WERI-Rb-1 (cell line): ENCODE data around the gene NLGN1.

ENCODE experiments used
- DNase-seq: peaks from one replicate; pipeline ENCODE4 v3.0.0-alpha.2; 2020
- H3K27ac ChIP-seq: fragments of 250-450 bp; sonication (Bioruptor Pico); 2 replicates; pipeline ENCODE4 v1.5.1; 2020; ENCODE audit warnings: mild to moderate bottlenecking, moderate library complexity
- H3K27me3 ChIP-seq: fragments of 250-450 bp; sonication (Bioruptor Pico); 2 replicates; pipeline ENCODE4 v1.5.1; 2021; ENCODE audit warnings: mild to moderate bottlenecking, low read depth, moderate library complexity; ENCODE audit not compliant: insufficient read depth, severe bottlenecking
- H3K36me3 ChIP-seq: fragments of 250-450 bp; sonication (Bioruptor Pico); 2 replicates; pipeline ENCODE4 v1.5.1; 2020; ENCODE audit warnings: mild to moderate bottlenecking, moderate library complexity
- H3K4me3 ChIP-seq: 2 replicates; pipeline ENCODE4 v1.5.1; 2011; ENCODE audit warnings: low read depth, mild to moderate bottlenecking, control low read depth, low read length
- H3K9me3 ChIP-seq: fragments of 250-450 bp; sonication (Bioruptor Pico); 2 replicates; pipeline ENCODE4 v1.5.1; 2021; ENCODE audit warnings: mild to moderate bottlenecking, moderate library complexity; ENCODE audit not compliant: severe bottlenecking
- CTCF ChIP-seq: IDR thresholded peaks from 2 replicates; pipeline ENCODE4 v1.5.1; 2011; ENCODE audit warnings: low read depth, mild to moderate bottlenecking, control low read depth, inconsistent platforms, low read length

The NLGN1 gene

GRCh38 chr3:174251681-174252080, 854.1 kb downstream of the NLGN1 start:
- DNase-seq = no peak
- Histone ChIP-seq H3K9me3 (no peaks in the 10 kb centered on the region), H3K36me3 (no peaks in the 10 kb centered on the region), H3K27ac (no peak overlapping the region), H3K27me3 (no peaks in the 10 kb centered on the region), H3K4me3 (no peak overlapping the region)
- no peak for TF ChIP-seq CTCF

GRCh38 chr3:174253196-174253823, 855.8 kb downstream of the NLGN1 start:
- TF ChIP-seq CTCF = no peak
- H3K4me3 ChIP-seq = no peak overlapping the region
- H3K27ac ChIP-seq = no peak overlapping the region
- H3K27me3 ChIP-seq = no peaks in the 10 kb centered on the region
- H3K36me3 ChIP-seq = no peaks in the 10 kb centered on the region
- no peak for DNase-seq
- no peaks in the 10 kb centered on the region for H3K9me3 ChIP-seq

GRCh38 chr3:174253940-174254339, 856.4 kb downstream of the NLGN1 start:
- Histone ChIP-seq H3K36me3 (no peaks in the 10 kb centered on the region), H3K27me3 (no peaks in the 10 kb centered on the region), H3K4me3 (no peak overlapping the region), H3K9me3 (no peaks in the 10 kb centered on the region), H3K27ac (no peak overlapping the region)
- DNase-seq = no peak
- no peak for TF ChIP-seq CTCF

GRCh38 chr3:174255454-174255853, 857.9 kb downstream of the NLGN1 start:
- Histone ChIP-seq H3K4me3 (no peak overlapping the region), H3K36me3 (no peaks in the 10 kb centered on the region), H3K9me3 (no peaks in the 10 kb centered on the region), H3K27me3 (no peaks in the 10 kb centered on the region), H3K27ac (no peak overlapping the region)
- TF ChIP-seq CTCF = no peak
- no peak for DNase-seq

- no peak for TF ChIP-seq CTCF
- H3K4me3 ChIP-seq = no peak overlapping the region
- no peaks in the 10 kb centered on the region for H3K27me3 ChIP-seq
- no peaks in the 10 kb centered on the region for H3K9me3 ChIP-seq
- no peak overlapping the region for H3K27ac ChIP-seq
- no peaks in the 10 kb centered on the region for H3K36me3 ChIP-seq
- DNase-seq = no peak
Observed at GRCh38 chr3:174266476-174266875, 868.9 kb downstream of the NLGN1 start.

- no peaks in the 10 kb centered on the region for H3K27me3 ChIP-seq
- H3K4me3 ChIP-seq = no peak overlapping the region
- no peak for DNase-seq
- no peaks in the 10 kb centered on the region for H3K9me3 ChIP-seq
- TF ChIP-seq CTCF = no peak
- H3K27ac ChIP-seq = no peak overlapping the region
- no peaks in the 10 kb centered on the region for H3K36me3 ChIP-seq
Observed at GRCh38 chr3:174268061-174268460, 870.5 kb downstream of the NLGN1 start.
